NCI-H2081 treated with DMSO at 0.1 percent for 48 hours (cell line): Measurements from ENCODE around the gene RBPJL.
A peak's percentile ranks its signal among the peaks of the same experiment; 100 is the strongest.

ENCODE experiments used
- DNase-seq: peaks from one replicate; lab custom pipeline; 2025; lab: John Stamatoyannopoulos, UW

Gene RBPJL

DNA sequence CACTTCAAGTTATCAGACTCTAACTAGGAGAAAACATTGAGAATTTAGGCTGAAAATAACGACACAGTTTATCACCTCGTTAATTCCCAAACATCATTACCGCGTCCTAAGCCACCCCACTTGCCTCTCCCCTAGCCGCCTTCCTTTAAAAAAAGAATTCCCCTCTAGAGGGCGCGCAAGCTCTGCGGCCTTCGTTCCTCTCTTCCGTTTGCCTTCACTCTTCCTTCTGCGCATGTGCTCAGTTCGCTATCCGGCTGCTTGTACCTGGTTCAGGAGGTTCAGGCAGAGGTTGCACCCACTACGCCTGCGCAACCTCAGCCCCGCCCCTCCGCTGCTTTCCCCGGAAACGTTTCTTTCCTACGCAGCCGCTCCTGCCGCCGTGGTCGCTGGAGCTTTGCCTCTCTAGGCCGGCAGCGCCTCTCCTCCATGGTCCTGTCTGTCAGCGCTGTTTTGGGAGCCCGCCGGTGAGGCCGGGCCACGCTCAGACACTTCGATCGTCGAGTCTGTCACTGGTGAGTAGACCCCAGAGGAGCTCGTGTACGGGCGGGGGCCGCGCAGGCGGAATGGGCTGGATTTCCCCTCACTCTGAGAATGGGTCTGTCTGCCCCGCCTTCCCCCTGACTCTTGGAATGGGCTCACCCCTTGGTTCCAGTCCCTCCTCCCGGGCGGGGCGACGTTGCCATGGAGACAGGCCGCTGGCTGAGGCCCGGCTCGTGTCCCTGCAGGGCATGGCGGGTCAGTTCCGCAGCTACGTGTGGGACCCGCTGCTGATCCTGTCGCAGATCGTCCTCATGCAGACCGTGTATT lies 56.4 kb downstream of the RBPJL start, which contains the start of gene SYS1:
Gene SYS1 (plus strand): TSS at position 353 of the 807 bp plus-strand sequence. CDS start 376 bp downstream, at position 729.
- peak; percentile 94 for DNase-seq

- DNase-seq: no peak
Observed at GRCh38 chr20:45363611-45364492, 57.2 kb downstream of the RBPJL start.

DNA sequence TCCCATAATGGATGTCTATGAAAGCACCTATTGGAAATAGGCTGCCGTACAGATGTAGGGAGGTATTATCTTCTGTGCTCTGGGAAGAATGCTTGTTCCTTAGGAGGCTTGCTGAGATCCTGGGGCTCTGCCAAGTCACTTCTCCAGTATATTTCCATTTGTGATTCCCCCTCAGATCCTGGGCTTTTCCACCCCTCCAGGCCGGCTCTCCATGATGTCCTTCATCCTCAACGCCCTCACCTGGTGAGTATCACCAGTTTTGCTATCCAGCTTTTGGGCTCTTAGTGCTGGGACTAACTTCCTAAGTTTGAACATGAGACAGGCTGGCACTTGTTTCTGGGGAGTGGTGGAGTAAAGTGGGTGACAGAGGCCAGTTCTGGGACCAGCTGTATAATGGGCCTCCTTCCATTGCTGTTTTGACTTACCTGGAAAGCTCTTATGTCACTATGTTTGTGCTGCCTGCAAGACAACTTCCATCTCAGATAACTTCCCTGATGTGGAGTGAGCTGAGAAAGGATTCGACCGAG lies 58.9 kb downstream of the RBPJL start:
- DNase-seq: no peak

- DNase-seq: no peak
Observed at GRCh38 chr20:45366192-45366591, 59.6 kb downstream of the RBPJL start.

DNA sequence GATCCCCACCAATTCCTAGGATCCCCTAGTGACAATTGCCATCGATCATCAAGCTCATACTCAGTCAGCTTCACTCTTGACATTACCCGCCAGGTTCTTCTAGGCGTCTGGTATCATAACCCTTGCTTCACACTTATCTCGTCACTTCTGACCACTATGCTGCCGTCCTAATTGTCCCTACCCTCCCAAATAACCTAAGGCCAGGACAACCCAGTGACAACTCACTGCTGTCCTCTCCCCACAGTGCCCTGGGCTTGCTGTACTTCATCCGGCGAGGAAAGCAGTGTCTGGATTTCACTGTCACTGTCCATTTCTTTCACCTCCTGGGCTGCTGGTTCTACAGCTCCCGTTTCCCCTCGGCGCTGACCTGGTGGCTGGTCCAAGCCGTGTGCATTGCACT lies 60.0 kb downstream of the RBPJL start:
- no peak for DNase-seq

DNA sequence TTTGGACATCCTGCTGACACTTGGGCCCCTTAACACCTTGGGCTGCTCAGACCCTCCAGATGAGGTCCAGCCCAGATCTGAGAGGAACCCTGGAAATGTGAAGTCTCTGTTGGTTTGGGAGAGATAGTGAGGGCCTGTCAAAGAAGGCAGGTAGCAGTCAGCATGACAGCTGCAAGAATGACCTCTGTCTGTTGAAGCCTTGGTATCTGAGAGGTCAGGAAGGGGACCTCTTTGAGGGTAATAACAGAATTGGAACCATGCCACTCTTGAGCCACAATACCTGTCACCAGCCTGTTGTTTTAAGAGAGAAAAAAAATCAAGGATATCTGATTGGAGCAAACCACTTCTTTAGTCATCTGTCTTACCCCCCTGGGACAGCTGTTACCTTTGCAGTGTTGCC lies 60.5 kb downstream of the RBPJL start:
- no peak for DNase-seq
